ENCODE data around the gene EP400.

- no peak for TF ChIP-seq EZH2 (IDR thresholded peaks at IDR 0.05)
- TF ChIP-seq POLR2AphosphoS5 (IDR thresholded peaks at IDR 0.05; ENCODE audit: borderline replicate concordance, low read depth, low read length), result no peak
Measured at GRCh38 chr12:132109741-132110140, 160.0 kb downstream of the EP400 start.

All from SK-N-MC (cell line).